ENCODE results near the gene KASH5.

Gene KASH5

DNA sequence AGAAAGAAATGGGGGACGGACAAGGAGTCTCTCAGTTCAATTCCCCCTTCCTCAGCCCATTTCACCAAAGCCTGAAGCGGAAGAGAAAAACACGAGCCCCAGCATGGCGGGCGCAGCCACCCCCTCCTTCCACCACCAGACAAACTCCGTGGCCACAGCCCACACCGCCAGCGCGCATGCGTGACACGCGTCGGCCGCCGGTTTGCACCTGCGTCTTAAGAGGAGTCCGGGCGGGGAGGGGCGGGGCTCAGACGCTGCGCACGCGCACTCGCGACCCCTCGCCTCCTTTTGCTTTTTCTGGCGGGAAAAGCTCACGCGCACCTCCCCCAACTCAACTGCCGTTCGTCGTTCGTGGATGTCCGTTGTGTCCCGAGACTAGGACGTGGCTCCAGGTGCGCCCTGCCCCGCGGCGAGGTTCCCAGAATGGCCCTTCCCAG is at the start of gene KASH5:
KASH5 (plus strand) TSS at position 314 of the 437 bp plus-strand sequence. CDS start 2,635 bp downstream, outside the sequence.
- TF ChIP-seq, protein P1, sequence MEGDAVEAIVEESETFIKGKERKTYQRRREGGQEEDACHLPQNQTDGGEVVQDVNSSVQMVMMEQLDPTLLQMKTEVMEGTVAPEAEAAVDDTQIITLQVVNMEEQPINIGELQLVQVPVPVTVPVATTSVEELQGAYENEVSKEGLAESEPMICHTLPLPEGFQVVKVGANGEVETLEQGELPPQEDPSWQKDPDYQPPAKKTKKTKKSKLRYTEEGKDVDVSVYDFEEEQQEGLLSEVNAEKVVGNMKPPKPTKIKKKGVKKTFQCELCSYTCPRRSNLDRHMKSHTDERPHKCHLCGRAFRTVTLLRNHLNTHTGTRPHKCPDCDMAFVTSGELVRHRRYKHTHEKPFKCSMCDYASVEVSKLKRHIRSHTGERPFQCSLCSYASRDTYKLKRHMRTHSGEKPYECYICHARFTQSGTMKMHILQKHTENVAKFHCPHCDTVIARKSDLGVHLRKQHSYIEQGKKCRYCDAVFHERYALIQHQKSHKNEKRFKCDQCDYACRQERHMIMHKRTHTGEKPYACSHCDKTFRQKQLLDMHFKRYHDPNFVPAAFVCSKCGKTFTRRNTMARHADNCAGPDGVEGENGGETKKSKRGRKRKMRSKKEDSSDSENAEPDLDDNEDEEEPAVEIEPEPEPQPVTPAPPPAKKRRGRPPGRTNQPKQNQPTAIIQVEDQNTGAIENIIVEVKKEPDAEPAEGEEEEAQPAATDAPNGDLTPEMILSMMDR (IDR thresholded peaks at IDR 0.05): no peak
- Mint-ChIP-seq H3K36me3 (ENCODE audit: low read depth) (no peaks in the 10 kb centered on the region), H3K27ac (no peak within 1 kb of the TSS), H3K4me1 (peaks cover 25% of the 10 kb centered on the region), H3K4me3 (no peak within 1 kb of the TSS), H3K9me3 (peaks cover 19% of the 10 kb centered on the region), H3K27me3 (ENCODE audit: low read depth, poor library complexity) (peaks cover 19% of the 10 kb centered on the region)
- DNase-seq: no peak

GRCh38 chr19:49338691-49339300 is 49.3 kb upstream of the KASH5 start:
- Mint-ChIP-seq H3K4me1 (peaks cover 60% of the 10 kb centered on the region), H3K27me3 (ENCODE audit: low read depth, poor library complexity) (peaks cover 17% of the 10 kb centered on the region), H3K9me3 (peaks cover 4% of the 10 kb centered on the region), H3K4me3 (peak overlapping the region; percentile 76), H3K27ac (peak overlapping the region; percentile 94), H3K36me3 (ENCODE audit: low read depth) (peaks cover 46% of the 10 kb centered on the region)
- TF ChIP-seq, protein P1 (IDR thresholded peaks at IDR 0.05): no peak
- DNase-seq: peak; percentile 95

GRCh38 chr19:49339301-49340068 is 48.6 kb upstream of the KASH5 start:
- Mint-ChIP-seq H3K4me3 (peak overlapping the region; percentile 76), H3K27me3 (ENCODE audit: low read depth, poor library complexity) (peaks cover 20% of the 10 kb centered on the region), H3K4me1 (peaks cover 58% of the 10 kb centered on the region), H3K27ac (no peak overlapping the region), H3K9me3 (peaks cover 4% of the 10 kb centered on the region), H3K36me3 (ENCODE audit: low read depth) (peaks cover 53% of the 10 kb centered on the region)
- TF ChIP-seq, protein P1 (IDR thresholded peaks at IDR 0.05): no peak
- DNase-seq: peak; percentile 85

GRCh38 chr19:49340069-49340864 is 47.8 kb upstream of the KASH5 start:
- H3K36me3 Mint-ChIP-seq (ENCODE audit: low read depth): peaks cover 55% of the 10 kb centered on the region
- TF ChIP-seq, protein P1 (IDR thresholded peaks at IDR 0.05): no peak

GRCh38 chr19:49340865-49341718 is 47.0 kb upstream of the KASH5 start:
- Mint-ChIP-seq H3K27me3 (ENCODE audit: low read depth, poor library complexity) (peaks cover 20% of the 10 kb centered on the region), H3K4me3 (no peak overlapping the region), H3K4me1 (peaks cover 54% of the 10 kb centered on the region)

More at GRCh38 chr19:49340069-49340864, 47.8 kb upstream of the KASH5 start:
- H3K4me3 Mint-ChIP-seq: peak overlapping the region; percentile 13
- peaks cover 58% of the 10 kb centered on the region for H3K4me1 Mint-ChIP-seq
- peaks cover 4% of the 10 kb centered on the region for H3K9me3 Mint-ChIP-seq
- H3K27me3 Mint-ChIP-seq (ENCODE audit: low read depth, poor library complexity): peaks cover 20% of the 10 kb centered on the region
- peak overlapping the region; percentile 40 for H3K27ac Mint-ChIP-seq
- peak; percentile 69 for DNase-seq

More at GRCh38 chr19:49340865-49341718, 47.0 kb upstream of the KASH5 start:
- Mint-ChIP-seq H3K9me3 (peaks cover 4% of the 10 kb centered on the region), H3K36me3 (ENCODE audit: low read depth) (peaks cover 60% of the 10 kb centered on the region), H3K27ac (no peak overlapping the region)
- TF ChIP-seq, protein P1 (IDR thresholded peaks at IDR 0.05): no peak
- no peak for DNase-seq
